Measurements from ENCODE around the gene SPINK13. TPM values are rescaled to one million over a fixed set of nuclear protein-coding genes. Genes with fewer than 3 reads are reported as not detected.

The SPINK13 gene
- total and polyA plus RNA-seq, 9 of the 15 experiments (the other 6 are each of a cell fraction or from before 2014, with no cell fraction given): 0.07 TPM; not detected in 8

DNA sequence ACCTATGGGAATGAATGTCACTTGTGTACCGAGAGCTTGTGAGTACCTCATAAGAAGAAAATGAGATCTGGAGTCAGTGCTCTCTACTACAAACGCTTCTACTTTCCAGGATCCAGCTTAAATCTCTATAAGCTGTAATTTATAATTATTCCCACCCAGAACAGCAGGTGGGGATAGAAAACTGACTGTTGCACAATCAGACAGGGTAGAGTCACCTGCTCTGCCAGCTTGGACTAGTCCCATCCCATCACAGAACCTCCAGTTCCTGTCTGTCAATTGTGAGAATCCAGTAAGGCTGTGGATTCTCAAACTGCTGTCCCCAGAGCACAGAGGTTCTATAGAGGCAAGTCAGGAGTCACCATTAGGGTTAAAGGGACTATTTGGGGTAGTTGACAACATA, 45.6 kb downstream of the SPINK13 start (continued):
- TF ChIP-seq MGA (IDR thresholded peaks at IDR 0.05): no peak
- TF ChIP-seq, protein P1, sequence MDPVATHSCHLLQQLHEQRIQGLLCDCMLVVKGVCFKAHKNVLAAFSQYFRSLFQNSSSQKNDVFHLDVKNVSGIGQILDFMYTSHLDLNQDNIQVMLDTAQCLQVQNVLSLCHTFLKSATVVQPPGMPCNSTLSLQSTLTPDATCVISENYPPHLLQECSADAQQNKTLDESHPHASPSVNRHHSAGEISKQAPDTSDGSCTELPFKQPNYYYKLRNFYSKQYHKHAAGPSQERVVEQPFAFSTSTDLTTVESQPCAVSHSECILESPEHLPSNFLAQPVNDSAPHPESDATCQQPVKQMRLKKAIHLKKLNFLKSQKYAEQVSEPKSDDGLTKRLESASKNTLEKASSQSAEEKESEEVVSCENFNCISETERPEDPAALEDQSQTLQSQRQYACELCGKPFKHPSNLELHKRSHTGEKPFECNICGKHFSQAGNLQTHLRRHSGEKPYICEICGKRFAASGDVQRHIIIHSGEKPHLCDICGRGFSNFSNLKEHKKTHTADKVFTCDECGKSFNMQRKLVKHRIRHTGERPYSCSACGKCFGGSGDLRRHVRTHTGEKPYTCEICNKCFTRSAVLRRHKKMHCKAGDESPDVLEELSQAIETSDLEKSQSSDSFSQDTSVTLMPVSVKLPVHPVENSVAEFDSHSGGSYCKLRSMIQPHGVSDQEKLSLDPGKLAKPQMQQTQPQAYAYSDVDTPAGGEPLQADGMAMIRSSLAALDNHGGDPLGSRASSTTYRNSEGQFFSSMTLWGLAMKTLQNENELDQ (CRISPR knock-in tag; IDR thresholded peaks at IDR 0.05; ENCODE audit: borderline replicate concordance): no peak
- TF ChIP-seq KLF6 (CRISPR knock-in tag; IDR thresholded peaks at IDR 0.05; ENCODE audit: borderline replicate concordance): no peak
- peak; percentile 78 for TF ChIP-seq CEBPB (tag; IDR thresholded peaks at IDR 0.05)
